ENCODE data around the gene CAPN8.

Gene CAPN8

GRCh38 chr1:223665592-223666312 lies at the start of gene CAPN8:
CAPN8 (minus strand) TSS chr1:223665701; CDS start chr1:223665646, 55 bp downstream.
- peak; percentile 7 for DNase-seq

GRCh38 chr1:223714849-223715603 lies 49.5 kb upstream of the CAPN8 start:
- peak; percentile 94 for DNase-seq

DNA sequence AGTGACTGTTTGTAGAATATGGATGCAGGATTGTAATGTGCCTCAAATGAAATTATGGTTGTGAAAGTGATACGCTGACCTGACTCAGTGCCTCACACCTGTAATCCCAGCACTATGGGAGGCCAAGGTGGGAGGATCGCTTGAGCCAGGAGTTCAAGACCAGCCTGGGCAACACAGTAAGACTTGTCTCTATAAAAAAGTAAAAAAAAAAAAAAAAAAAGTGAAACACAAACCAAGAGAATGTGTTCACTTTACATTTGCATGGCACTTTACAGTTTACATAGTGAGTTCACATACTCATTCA lies 48.9 kb upstream of the CAPN8 start:
- DNase-seq = no peak

- peak; percentile 39 for DNase-seq
Measured at GRCh38 chr1:223713546-223714420, 48.3 kb upstream of the CAPN8 start.

DNA sequence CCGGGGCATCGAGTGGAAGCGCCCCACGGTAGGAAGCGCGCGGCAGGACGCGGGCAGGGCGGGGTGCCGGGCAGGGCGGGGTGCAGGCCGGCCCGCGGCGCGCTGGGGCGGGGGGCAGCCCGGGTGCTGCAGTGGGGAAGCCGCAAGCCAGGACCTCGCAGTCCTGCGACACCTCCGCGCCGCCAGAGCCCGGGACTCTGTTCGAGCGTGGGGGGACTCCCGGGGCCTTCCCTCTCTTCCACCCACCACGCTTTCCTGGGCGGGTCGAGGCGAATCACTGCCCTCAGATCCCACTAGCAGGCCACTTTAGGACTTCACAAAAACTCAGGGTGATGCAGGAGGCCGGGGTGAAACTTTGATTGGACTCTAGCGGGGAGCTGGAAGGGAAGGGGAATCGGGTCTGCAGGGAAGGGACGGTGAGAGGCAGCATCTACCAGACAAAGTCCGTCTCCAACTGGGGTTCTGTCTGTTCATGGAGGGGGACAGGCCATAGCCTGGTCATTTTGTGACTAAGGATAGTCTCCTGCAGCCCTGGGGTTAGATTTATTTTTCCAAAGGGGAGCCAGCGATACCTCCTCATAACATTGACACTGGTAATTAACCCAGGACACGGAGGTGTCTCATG lies 47.5 kb upstream of the CAPN8 start:
- DNase-seq = peak; percentile 36

GRCh38 chr1:223712194-223712849 lies 46.8 kb upstream of the CAPN8 start, which contains the start of gene CAPN2:
CAPN2 (plus strand) TSS chr1:223712539; CDS start chr1:223712641, 102 bp downstream.
- DNase-seq = peak; percentile 88

- no peak for DNase-seq
Measured at GRCh38 chr1:223711747-223712193, 46.3 kb upstream of the CAPN8 start.

DNA sequence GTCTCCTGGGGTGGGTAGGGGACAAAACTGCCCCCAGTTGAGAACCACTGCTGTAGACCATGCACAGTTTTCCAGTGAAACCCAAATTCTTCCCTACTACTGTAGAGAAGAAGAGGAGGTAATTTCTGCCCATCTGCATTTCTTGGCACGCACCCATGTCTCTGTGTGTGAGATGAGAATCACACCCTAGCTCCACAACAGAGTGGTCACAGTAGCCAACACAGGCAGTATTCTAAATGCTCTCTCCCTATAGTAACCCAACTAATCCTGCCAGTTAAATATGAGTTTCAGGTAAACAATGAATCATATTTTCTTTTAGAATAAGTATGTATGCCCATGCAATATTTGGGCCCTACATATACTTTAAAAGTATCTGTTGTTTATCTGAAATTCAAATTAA lies 45.7 kb upstream of the CAPN8 start:
- DNase-seq = peak; percentile 41

- DNase-seq = no peak
Measured at GRCh38 chr1:223710179-223711133, 45.0 kb upstream of the CAPN8 start.

GRCh38 chr1:223709598-223709997 lies 44.1 kb upstream of the CAPN8 start:
- DNase-seq = no peak

DNA sequence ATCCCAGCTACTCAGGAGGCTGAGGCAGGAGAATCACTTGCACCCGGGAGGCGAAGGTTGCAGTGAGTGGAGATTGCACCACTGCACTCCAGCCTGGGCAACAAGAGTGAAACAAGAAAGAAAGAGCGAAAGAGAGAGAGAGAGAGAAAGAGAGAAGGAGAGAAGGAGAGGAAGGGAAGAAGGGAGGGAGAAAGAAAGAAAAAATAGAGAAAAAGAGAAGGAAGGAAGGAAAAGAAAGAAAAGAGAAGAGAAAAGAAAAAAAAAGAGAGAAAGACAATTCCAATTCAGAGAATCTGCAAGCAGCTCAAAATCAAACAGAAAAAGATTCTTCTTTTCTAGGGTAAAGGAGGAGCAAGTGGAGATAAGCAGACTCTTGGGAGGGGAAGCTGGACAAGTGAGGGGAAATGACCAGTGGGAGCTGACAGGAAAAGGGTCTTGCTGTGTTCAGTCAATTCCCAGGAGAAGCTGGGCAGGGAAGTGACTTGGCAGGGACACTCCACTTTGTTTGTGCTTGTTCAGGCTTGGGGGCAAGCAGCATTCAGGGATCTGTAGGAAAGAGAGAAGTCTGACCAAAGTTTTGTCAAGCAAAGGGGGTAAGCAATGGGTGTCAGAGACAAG lies 43.3 kb upstream of the CAPN8 start:
- DNase-seq = no peak

GRCh38 chr1:223708001-223708359 lies 42.5 kb upstream of the CAPN8 start:
- DNase-seq = peak; percentile 39

GRCh38 chr1:223707256-223708000 lies 41.9 kb upstream of the CAPN8 start:
- peak; percentile 99 for DNase-seq

GRCh38 chr1:223706077-223706973 lies 40.8 kb upstream of the CAPN8 start:
- DNase-seq = peak; percentile 88

DNA sequence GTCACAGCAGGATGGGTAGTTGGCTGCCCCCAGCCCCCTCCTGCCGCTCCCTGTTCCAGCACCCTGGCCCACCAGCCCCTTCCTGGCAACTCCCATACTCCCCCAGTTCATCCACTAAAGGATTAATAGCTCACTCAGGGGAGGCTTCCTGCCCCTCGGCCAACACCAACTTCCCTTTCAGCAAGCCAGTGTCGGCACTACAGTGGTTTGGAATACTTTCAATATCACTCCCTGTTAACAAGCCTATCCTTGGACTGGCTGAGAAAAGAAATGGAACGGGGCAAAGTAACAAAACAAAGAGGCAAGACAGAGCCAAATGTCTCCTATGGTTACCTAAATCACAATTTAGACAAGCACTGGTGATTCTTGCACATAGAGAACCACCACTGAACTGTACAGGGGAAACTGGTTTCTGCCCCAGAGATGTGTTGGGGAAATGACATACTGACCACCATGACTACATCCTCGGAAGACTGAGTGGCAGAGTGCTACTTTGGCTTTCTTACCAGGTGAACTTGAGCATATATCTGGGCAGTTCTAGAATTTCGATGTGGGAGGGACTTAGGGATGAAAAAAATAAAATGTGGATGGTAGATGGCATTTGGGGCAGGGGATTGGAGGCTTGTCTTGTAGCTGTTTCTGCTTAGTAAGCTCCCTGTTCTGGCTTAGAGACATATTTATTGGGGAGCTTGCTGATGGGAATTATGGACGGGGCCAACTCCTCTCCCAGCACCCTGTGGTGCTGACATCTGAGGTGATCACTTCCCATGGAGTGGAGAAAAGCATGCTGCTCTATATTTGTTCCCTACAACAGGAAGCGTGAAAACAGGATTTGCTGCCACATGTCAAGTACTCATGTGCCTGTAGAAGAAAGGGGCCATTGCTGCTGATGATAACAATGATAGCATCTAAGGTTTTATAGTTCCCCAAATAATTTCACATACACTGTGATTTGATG lies 39.7 kb upstream of the CAPN8 start:
- peak; percentile 42 for DNase-seq

DNA sequence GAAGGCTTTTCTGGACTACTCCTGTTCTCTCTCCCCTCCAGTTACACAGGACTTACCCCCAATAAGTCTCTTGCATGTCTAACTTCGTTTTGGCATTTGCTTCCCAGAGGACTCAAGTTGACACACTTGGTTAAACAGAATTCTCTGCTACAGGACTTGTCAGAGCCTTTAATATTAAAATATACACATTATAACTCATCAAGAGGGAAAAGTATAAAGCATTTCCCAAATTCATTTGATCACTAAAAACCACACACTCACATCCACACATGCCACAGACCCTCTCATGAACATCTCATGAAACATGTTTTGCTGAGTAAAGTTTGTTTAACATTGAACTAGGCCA lies 38.1 kb upstream of the CAPN8 start:
- no peak for DNase-seq
